Endothelial cell of umbilical vein (primary cell): ENCODE measurements around the gene SYT7. TPM values are rescaled to one million over a fixed set of nuclear protein-coding genes. Genes with fewer than 3 reads are reported as not detected.

Source experiments
- BruUV-seq: library from RNA; stranded (reverse); fragments of 400-500 nt; replicated peaks from 2 replicates; lab custom pipeline; 2021; lab: Mats Ljungman, UMichigan
- CTCF ChIA-PET: fragments of 300-600, 350-600 bp; sonication (Branson Sonifier 250); formaldehyde crosslinking; loops from one replicate; lab custom pipeline; 2021; ENCODE audit warnings: antibody characterized with exemption, inconsistent platforms; lab: Charles Lee
- POLR2A ChIA-PET: fragments of 300-600, 350-600 bp; sonication (Branson Sonifier 250); formaldehyde crosslinking; loops from one replicate; lab custom pipeline; 2021; ENCODE audit warnings: antibody characterized with exemption, inconsistent platforms; lab: Charles Lee
- DNase-seq: peaks from one replicate; pipeline ENCODE4 v3.0.0-alpha.2; 2011; ENCODE audit warnings: low read depth, low spot score
- FAIRE-seq: peaks from 2 replicates; lab custom pipeline; 2011; peaks lifted over from hg19 to GRCh38; lab: Jason Lieb, UNC
- H2AFZ ChIP-seq: 2 replicates; pipeline ENCODE4 v1.6.0; 2012; ENCODE audit warnings: low read depth, low read length, control low read depth, inconsistent platforms
- H3K27ac ChIP-seq: 2 replicates; pipeline ENCODE4 v1.5.1; 2011; ENCODE audit warnings: low read depth, mild to moderate bottlenecking, control low read depth, low read length, moderate library complexity; ENCODE audit not compliant: insufficient read depth
- H3K27me3 ChIP-seq, 2 experiments: 2 replicates each; pipeline versions ENCODE4 v1.6.0 to v1.6.1; 2011; ENCODE audit warnings: low read length in 2 of 2, mixed read lengths in 1 of 2; ENCODE audit not compliant: control insufficient read depth in 2 of 2, insufficient read depth in 2 of 2
- H3K36me3 ChIP-seq, 2 experiments: 2 replicates in 1 of 2; 3 replicates in 1 of 2; pipeline ENCODE4 v1.5.1; 2011; ENCODE audit warnings: low read length in 2 of 2, mild to moderate bottlenecking in 1 of 2, moderate library complexity in 1 of 2; ENCODE audit not compliant: control insufficient read depth in 2 of 2, insufficient read depth in 2 of 2; ENCODE audit errors: extremely low read depth in 1 of 2
- H3K4me1 ChIP-seq: 3 replicates; pipeline ENCODE4 v1.5.1; 2011; ENCODE audit warnings: mild to moderate bottlenecking, low read length; ENCODE audit not compliant: control insufficient read depth, insufficient read depth; ENCODE audit errors: extremely low read depth
- H3K4me2 ChIP-seq: 2 replicates; pipeline ENCODE4 v1.6.1; 2011; ENCODE audit warnings: low read length, control low read depth, mixed read lengths; ENCODE audit not compliant: insufficient read depth
- H3K4me3 ChIP-seq, 3 experiments: fragments of 200-600 bp in 1 of 3; sonication (generic), shearing (Covaris generic) in 1 of 3; replicated peaks in 1 of 3; 2 replicates each; pipeline ENCODE4 v1.5.1; 2011 to 2016; ENCODE audit warnings: control low read depth in 3 of 3, low read length in 3 of 3, mild to moderate bottlenecking in 2 of 3, inconsistent platforms in 1 of 3, low read depth in 1 of 3, moderate library complexity in 1 of 3; ENCODE audit not compliant: insufficient read depth in 1 of 3
- H3K79me2 ChIP-seq: 2 replicates; pipeline ENCODE4 v1.6.0; 2012; ENCODE audit warnings: low read length, inconsistent platforms; ENCODE audit not compliant: control insufficient read depth, insufficient read depth
- H3K9ac ChIP-seq: replicated peaks from 2 replicates; pipeline ENCODE3; 2011; ENCODE audit warnings: low read length, control low read depth; ENCODE audit not compliant: insufficient read depth; ENCODE audit errors: extremely low read depth
- H3K9me1 ChIP-seq: replicated peaks from 3 replicates; pipeline ENCODE4 v1.6.0; 2011; ENCODE audit warnings: mild to moderate bottlenecking, low read length; ENCODE audit not compliant: control insufficient read depth, insufficient read depth; ENCODE audit errors: extremely low read depth
- H3K9me3 ChIP-seq: replicated peaks from 2 replicates; pipeline ENCODE4 v1.5.1; 2012; ENCODE audit warnings: low read length, inconsistent platforms; ENCODE audit not compliant: control insufficient read depth, insufficient read depth
- H4K20me1 ChIP-seq: replicated peaks from 2 replicates; pipeline ENCODE3; 2011; ENCODE audit warnings: mild to moderate bottlenecking, low read length; ENCODE audit not compliant: control insufficient read depth, insufficient read depth; ENCODE audit errors: extremely low read depth
- CTCF ChIP-seq, 2 donors: IDR thresholded peaks; 1 replicate in 1 of 2; 2 replicates in 1 of 2; pipeline ENCODE4 v1.5.1; 2011; ENCODE audit warnings: low read length in 2 of 2, mild to moderate bottlenecking in 2 of 2, moderate library complexity in 2 of 2, control low read depth in 1 of 2, inconsistent platforms in 1 of 2, low read depth in 1 of 2; ENCODE audit not compliant: insufficient read depth in 1 of 2; ENCODE audit errors: extremely low read depth in 1 of 2
- EZH2 ChIP-seq: IDR thresholded peaks from 2 replicates; pipeline ENCODE4 v1.6.1; 2012; ENCODE audit warnings: borderline replicate concordance, low read depth, mild to moderate bottlenecking, moderate library complexity, low read length, inconsistent platforms; ENCODE audit not compliant: severe bottlenecking
- GATA2 ChIP-seq: IDR thresholded peaks from 2 replicates; pipeline ENCODE4 v1.7.0; 2011; ENCODE audit warnings: low read depth, mild to moderate bottlenecking, moderate library complexity, mixed read lengths, low read length; ENCODE audit not compliant: insufficient read length, insufficient read depth
- JUN ChIP-seq: IDR thresholded peaks from 2 replicates; pipeline ENCODE4 v1.6.1; 2011; ENCODE audit warnings: borderline replicate concordance, low read depth; ENCODE audit not compliant: insufficient read length, insufficient read depth
- MAX ChIP-seq: IDR thresholded peaks from 2 replicates; pipeline ENCODE4 v1.6.1; 2011; ENCODE audit not compliant: insufficient read depth, insufficient read length
- MYC ChIP-seq: IDR thresholded peaks from one replicate; pipeline ENCODE4 v1.6.1; 2011; ENCODE audit warnings: mild to moderate bottlenecking, low read depth, low read length
- POLR2A ChIP-seq: IDR thresholded peaks from 2 replicates; pipeline ENCODE4 v1.6.1; 2012; ENCODE audit warnings: low read depth, mild to moderate bottlenecking, control low read depth, low read length
- POLR2AphosphoS5 ChIP-seq: IDR thresholded peaks from 2 replicates; pipeline ENCODE4 v1.6.1; 2012; ENCODE audit warnings: low read depth, mild to moderate bottlenecking, control low read depth, low read length, moderate library complexity; ENCODE audit not compliant: insufficient read depth
- dilution Hi-C: fragments of 300-500 bp; cut with MboI; formaldehyde crosslinking; loops from one replicate; pipeline ENCODE4 v1.15.0; 2019; ENCODE audit warnings: low sequenced_read_pairs; ENCODE audit not compliant: extremely low pct_ligation_motif_present
- intact Hi-C: fragments of 100-400 bp; cut with micrococcal nuclease; formaldehyde crosslinking; loops from one replicate; pipeline ENCODE4 v1.10.0; 2022
- polyA plus RNA-seq, 4 experiments: library from polyadenylated mRNA; depleted of rRNA in 3 of 4; stranded (reverse) in 3 of 4; unstranded in 1 of 4; fragments of >200 nt; gene quantifications; 2 replicates each; pipeline versions ENCODE4 v1.2.1 to v1.2.3, GENCODE V29; 2011 to 2012; ENCODE audit warnings: missing spikeins in 1 of 4
- total RNA-seq: library from RNA; stranded (reverse); gene quantifications from 2 replicates; pipeline ENCODE4 v1.2.3, GENCODE V29; 2021

SYT7 gene
- total and polyA plus RNA-seq, 2 donors (not counting 3 experiments of a cell fraction or from before 2014, with no cell fraction given): 0.08 to 0.55 TPM

- Histone ChIP-seq H3K27me3 (peaks cover 20 to 29% of the 10 kb centered on the region in 2 experiments), H3K4me1 (no peaks in the 10 kb centered on the region), H4K20me1 (no peaks in the 10 kb centered on the region), H2AFZ (peak overlapping the region; percentile 6), H3K4me2 (peak overlapping the region; percentile 14), H3K9me1 (no peaks in the 10 kb centered on the region), H3K9me3 (no peaks in the 10 kb centered on the region), H3K79me2 (no peaks in the 10 kb centered on the region), H3K36me3 (no peaks in the 10 kb centered on the region), H3K27ac (no peak overlapping the region), H3K9ac (no peak overlapping the region), H3K4me3 (peak overlapping the region in 1 of 3 experiments; percentile 11)
- CTCF ChIA-PET: no interaction called here
- POLR2A ChIA-PET: no interaction called here
- dilution Hi-C loops: no loop called here
- FAIRE-seq (no peak), DNase-seq (no peak)
- TF ChIP-seq EZH2 (peak; percentile 83), JUN (no peak), CTCF (IDR thresholded peaks at IDR 0.05; ENCODE audit: extremely low read depth in 1 of 2, insufficient read depth in 1 of 2, low read depth in 1 of 2, low read length in 2 of 2) (no peak), MYC (no peak), POLR2AphosphoS5 (no peak), MAX (no peak), GATA2 (no peak), POLR2A (no peak)
- intact Hi-C loops: loop anchor here (5.0 kb wide), 1 partner anchor 102 kb away; the partner anchor contains the start of gene DAGLA
- BruUV-seq: no TSS peak
Measured at GRCh38 chr11:61580271-61580888, 496 bp downstream of the SYT7 start.
